ENCODE measurements around the gene FBXL7.

FBXL7 gene

GRCh38 chr5:15650266-15650665, 150.3 kb downstream of the FBXL7 start:
- no peak for TF ChIP-seq REST (IDR thresholded peaks at IDR 0.05; ENCODE audit: low read depth)
- TF ChIP-seq USF1 (IDR thresholded peaks at IDR 0.05) = no peak
- no peak for TF ChIP-seq RAD21 (IDR thresholded peaks at IDR 0.05; ENCODE audit: low read depth)
- TF ChIP-seq NFIC (IDR thresholded peaks at IDR 0.05) = no peak
- no peak for TF ChIP-seq CEBPB (IDR thresholded peaks at IDR 0.05)
- TF ChIP-seq EP300 (IDR thresholded peaks at IDR 0.05; ENCODE audit: borderline replicate concordance) = no peak
- no peak for TF ChIP-seq FOXM1 (IDR thresholded peaks at IDR 0.05; ENCODE audit: borderline replicate concordance, low read depth)
- no peak for TF ChIP-seq TCF12 (IDR thresholded peaks at IDR 0.05; ENCODE audit: low read depth)
- no peak for TF ChIP-seq YY1 (IDR thresholded peaks at IDR 0.05; ENCODE audit: low read depth)
- TF ChIP-seq CREB1 (IDR thresholded peaks at IDR 0.05; ENCODE audit: low read depth) = no peak
- no peak for TF ChIP-seq TEAD4 (IDR thresholded peaks at IDR 0.05)
- no peak for TF ChIP-seq ZBTB7A (IDR thresholded peaks at IDR 0.05; ENCODE audit: low read depth)
- no peak for TF ChIP-seq TAF1 (IDR thresholded peaks at IDR 0.05; ENCODE audit: low read depth)

GRCh38 chr5:15654779-15655178, 154.8 kb downstream of the FBXL7 start:
- TF ChIP-seq EGR1 (IDR thresholded peaks at IDR 0.05) (no peak), RAD21 (IDR thresholded peaks at IDR 0.05; ENCODE audit: low read depth) (no peak), MAX (IDR thresholded peaks at IDR 0.05) (no peak), YY1 (IDR thresholded peaks at IDR 0.05; ENCODE audit: low read depth) (no peak), CREB1 (IDR thresholded peaks at IDR 0.05; ENCODE audit: low read depth) (no peak), EP300 (IDR thresholded peaks at IDR 0.05; ENCODE audit: borderline replicate concordance) (no peak), ZBTB7A (IDR thresholded peaks at IDR 0.05; ENCODE audit: low read depth) (no peak), FOXM1 (IDR thresholded peaks at IDR 0.05; ENCODE audit: borderline replicate concordance, low read depth) (no peak), TEAD4 (IDR thresholded peaks at IDR 0.05) (no peak), NFIC (IDR thresholded peaks at IDR 0.05) (no peak), TCF12 (IDR thresholded peaks at IDR 0.05; ENCODE audit: low read depth) (no peak), REST (IDR thresholded peaks at IDR 0.05; ENCODE audit: low read depth) (no peak), CEBPB (IDR thresholded peaks at IDR 0.05) (no peak), USF1 (IDR thresholded peaks at IDR 0.05) (no peak), TAF1 (IDR thresholded peaks at IDR 0.05; ENCODE audit: low read depth) (no peak)

GRCh38 chr5:15655683-15656082, 155.7 kb downstream of the FBXL7 start:
- no peak for TF ChIP-seq MAX (IDR thresholded peaks at IDR 0.05)
- TF ChIP-seq CREB1 (IDR thresholded peaks at IDR 0.05; ENCODE audit: low read depth) = no peak
- TF ChIP-seq TAF1 (IDR thresholded peaks at IDR 0.05; ENCODE audit: low read depth) = no peak
- no peak for TF ChIP-seq TCF12 (IDR thresholded peaks at IDR 0.05; ENCODE audit: low read depth)
- TF ChIP-seq FOXM1 (IDR thresholded peaks at IDR 0.05; ENCODE audit: borderline replicate concordance, low read depth) = no peak
- TF ChIP-seq EGR1 (IDR thresholded peaks at IDR 0.05) = no peak
- no peak for TF ChIP-seq USF1 (IDR thresholded peaks at IDR 0.05)
- TF ChIP-seq EP300 (IDR thresholded peaks at IDR 0.05; ENCODE audit: borderline replicate concordance) = no peak
- no peak for TF ChIP-seq RAD21 (IDR thresholded peaks at IDR 0.05; ENCODE audit: low read depth)
- TF ChIP-seq ZBTB7A (IDR thresholded peaks at IDR 0.05; ENCODE audit: low read depth) = no peak
- no peak for TF ChIP-seq CEBPB (IDR thresholded peaks at IDR 0.05)
- no peak for TF ChIP-seq YY1 (IDR thresholded peaks at IDR 0.05; ENCODE audit: low read depth)
- no peak for TF ChIP-seq TEAD4 (IDR thresholded peaks at IDR 0.05)
- TF ChIP-seq REST (IDR thresholded peaks at IDR 0.05; ENCODE audit: low read depth) = no peak
- no peak for TF ChIP-seq NFIC (IDR thresholded peaks at IDR 0.05)

- TF ChIP-seq CREB1 (IDR thresholded peaks at IDR 0.05; ENCODE audit: low read depth) (no peak), TCF12 (IDR thresholded peaks at IDR 0.05; ENCODE audit: low read depth) (no peak), YY1 (IDR thresholded peaks at IDR 0.05; ENCODE audit: low read depth) (no peak), CEBPB (IDR thresholded peaks at IDR 0.05) (no peak), MAX (IDR thresholded peaks at IDR 0.05) (no peak), TAF1 (IDR thresholded peaks at IDR 0.05; ENCODE audit: low read depth) (no peak), REST (IDR thresholded peaks at IDR 0.05; ENCODE audit: low read depth) (no peak), FOXM1 (IDR thresholded peaks at IDR 0.05; ENCODE audit: borderline replicate concordance, low read depth) (no peak), ZBTB7A (IDR thresholded peaks at IDR 0.05; ENCODE audit: low read depth) (no peak), TEAD4 (IDR thresholded peaks at IDR 0.05) (no peak), USF1 (IDR thresholded peaks at IDR 0.05) (no peak), EP300 (IDR thresholded peaks at IDR 0.05; ENCODE audit: borderline replicate concordance) (no peak), NFIC (IDR thresholded peaks at IDR 0.05) (no peak), EGR1 (IDR thresholded peaks at IDR 0.05) (no peak), RAD21 (IDR thresholded peaks at IDR 0.05; ENCODE audit: low read depth) (no peak)
Observed at GRCh38 chr5:15664961-15665360, 165.0 kb downstream of the FBXL7 start.

All from Ishikawa (cell line).